ENCODE data around the gene ARMH1. TPM values are rescaled to one million over a fixed set of nuclear protein-coding genes. Genes with fewer than 3 reads are reported as not detected.

The ARMH1 gene
- total RNA-seq: 1 to 10 TPM; 1.1 to 2.3 TPM
- long read RNA-seq, partial matches to known transcripts: 0 of 1 reads
- long read RNA-seq, other reads (novel, unspliced or antisense): 1 of 1 reads

DNA sequence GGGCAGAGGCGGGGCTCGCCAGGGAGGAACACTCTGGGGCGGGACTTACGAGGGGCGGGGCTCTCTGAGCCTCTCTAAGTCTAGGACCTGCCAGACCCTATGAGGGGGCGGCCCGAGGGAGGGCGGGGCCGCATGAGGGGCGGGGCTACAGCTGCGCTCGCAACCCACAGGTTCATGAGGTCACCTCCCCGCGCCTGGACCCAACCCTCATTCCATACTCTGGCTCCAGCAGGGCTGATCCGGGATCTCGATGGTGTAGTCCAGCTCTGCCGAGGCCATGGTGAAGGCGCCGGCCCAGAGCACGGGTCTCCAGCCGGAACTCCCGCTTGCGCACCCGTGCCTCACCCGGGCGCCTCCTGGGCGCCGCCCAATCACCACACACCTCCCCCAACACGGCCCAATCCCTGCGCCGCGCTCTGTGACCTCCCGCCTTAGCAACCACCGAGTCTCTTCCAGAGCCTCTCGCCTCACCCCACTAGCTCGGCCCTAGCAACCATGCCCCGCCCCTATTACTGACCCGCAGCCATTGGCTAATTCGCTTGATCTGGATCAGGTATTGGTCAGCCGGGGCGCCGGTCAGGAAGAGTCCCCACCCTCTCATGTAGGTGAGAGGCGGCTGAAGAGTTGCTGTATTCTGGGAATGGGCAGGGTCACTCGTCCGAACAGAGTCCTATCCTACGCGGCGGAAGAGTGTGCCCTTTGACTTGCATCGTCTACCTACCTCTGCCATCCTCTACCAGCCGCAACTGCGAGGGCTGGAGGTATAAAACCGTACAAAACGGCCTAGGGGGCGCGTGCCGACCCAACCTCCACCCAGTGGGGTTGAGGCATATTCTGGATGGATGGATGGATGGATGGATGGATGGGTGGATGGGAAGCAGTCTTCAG, at the start of gene ARMH1, which contains the start of gene TMEM53:
ARMH1 (plus strand) TSS at position 602 of the 888 bp plus-strand sequence. CDS start 14,984 bp downstream, outside the sequence.
TMEM53 (minus strand) TSS at position 369 of the 888 bp plus-strand sequence; CDS start at position 279, 90 bp downstream.
- DNase-seq (peak; percentile 99 to 100), ATAC-seq (peak; percentile 86)
- intact Hi-C loops (cut with DNase I, micrococcal nuclease): no loop called here

DNA sequence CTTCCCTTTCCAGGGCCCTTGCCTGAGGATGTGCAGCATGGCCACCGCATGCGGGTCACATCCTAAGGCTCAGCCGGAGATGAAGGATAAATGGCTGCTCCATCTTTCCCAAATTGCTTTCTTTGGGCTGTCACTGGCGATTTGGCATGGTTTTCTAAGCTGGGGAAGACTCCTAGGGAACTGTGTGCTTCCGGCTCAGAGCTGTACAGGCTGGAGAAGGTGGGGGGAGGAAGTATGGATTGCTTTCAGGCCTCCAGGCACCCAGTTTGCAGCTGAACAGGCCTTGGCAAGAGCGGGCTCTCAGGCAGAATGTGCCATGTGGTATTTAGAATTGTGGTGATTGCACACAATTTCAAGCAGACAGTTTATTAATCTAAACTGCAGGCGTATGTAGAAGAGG, 49.2 kb upstream of the ARMH1 start:
- no peak for DNase-seq
- intact Hi-C loops (cut with DNase I, micrococcal nuclease): no loop called here

DNA sequence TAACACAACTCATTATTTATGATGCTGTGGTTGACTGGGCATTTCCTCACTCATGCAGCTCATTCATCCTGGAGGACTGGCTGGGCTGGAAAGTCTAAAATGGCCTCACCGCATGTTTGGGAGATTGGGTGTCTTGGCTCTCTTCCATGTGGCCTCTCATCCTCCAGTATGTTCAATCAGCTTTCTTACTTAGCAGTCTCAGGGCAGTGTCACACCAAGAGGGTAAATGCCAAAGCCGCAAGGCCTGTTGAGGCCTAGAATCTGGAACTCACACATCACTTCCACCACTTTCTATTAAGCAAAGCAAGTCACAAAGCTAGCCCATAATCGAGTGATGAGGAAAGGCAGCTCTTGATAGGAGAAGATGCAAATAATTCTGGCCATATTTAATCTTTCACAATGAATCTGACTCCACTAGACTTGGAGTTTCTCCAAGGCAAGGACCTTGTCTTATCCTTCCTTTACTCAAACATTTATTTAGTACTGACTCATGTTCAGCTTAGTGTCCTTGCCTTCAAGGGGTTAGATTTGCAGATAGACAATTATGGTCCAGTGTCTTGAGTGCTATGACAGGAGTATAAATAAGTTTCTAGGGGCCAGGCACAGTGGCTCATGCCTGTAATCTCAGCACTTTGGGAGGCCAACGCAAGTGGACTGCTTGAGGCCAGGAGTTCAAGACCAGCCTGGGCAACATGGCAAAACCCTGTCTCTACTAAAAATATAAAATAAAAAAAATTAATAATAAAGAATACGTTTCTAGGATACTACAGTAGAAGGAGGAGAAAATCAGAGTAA, 45.4 kb upstream of the ARMH1 start:
- DNase-seq: no peak
- ATAC-seq: no peak
- intact Hi-C loops (cut with DNase I, micrococcal nuclease): no loop called here

More for the DNA sequence above, 49.2 kb upstream of the ARMH1 start:
- ATAC-seq: no peak

DNA sequence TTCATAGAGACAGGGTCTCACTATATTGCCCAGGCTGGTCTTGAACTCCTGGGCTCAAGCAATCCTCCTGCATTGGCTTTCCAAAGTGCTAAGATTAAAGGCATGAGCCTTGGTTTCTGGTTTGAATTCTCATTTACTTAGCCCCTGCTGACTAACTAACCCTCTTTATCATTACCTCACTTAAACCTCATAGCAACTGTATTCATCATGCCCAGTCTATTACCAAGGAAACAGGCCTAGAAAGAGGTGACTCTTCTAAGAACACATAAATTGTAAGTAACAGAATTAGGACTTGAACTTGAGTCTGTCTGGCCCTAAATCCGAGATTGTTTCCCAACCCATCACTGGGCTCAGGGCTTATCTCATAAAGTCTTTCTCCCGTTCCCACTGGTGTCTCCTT, 44.4 kb upstream of the ARMH1 start:
- intact Hi-C loops (cut with DNase I, micrococcal nuclease): no loop called here
- ATAC-seq (no peak), DNase-seq (no peak)

DNA sequence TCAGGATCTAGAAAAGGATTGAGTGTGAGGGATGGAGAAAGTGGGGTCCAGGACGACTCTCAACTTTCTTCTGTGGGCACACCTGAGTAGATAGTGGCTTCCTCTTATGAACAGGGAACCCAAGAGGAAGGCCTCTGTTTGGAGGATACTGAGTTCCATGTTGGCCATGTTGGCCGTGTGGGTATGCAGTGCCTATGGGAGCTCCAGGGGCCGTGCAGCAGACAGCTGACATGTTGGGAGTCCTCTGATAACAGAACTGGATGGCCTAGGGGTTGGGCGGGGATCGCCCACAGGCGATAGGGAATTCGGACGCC, 43.2 kb upstream of the ARMH1 start:
- DNase-seq: no peak
- peak; percentile 31 for ATAC-seq
- intact Hi-C loops (cut with DNase I, micrococcal nuclease): no loop called here

DNA sequence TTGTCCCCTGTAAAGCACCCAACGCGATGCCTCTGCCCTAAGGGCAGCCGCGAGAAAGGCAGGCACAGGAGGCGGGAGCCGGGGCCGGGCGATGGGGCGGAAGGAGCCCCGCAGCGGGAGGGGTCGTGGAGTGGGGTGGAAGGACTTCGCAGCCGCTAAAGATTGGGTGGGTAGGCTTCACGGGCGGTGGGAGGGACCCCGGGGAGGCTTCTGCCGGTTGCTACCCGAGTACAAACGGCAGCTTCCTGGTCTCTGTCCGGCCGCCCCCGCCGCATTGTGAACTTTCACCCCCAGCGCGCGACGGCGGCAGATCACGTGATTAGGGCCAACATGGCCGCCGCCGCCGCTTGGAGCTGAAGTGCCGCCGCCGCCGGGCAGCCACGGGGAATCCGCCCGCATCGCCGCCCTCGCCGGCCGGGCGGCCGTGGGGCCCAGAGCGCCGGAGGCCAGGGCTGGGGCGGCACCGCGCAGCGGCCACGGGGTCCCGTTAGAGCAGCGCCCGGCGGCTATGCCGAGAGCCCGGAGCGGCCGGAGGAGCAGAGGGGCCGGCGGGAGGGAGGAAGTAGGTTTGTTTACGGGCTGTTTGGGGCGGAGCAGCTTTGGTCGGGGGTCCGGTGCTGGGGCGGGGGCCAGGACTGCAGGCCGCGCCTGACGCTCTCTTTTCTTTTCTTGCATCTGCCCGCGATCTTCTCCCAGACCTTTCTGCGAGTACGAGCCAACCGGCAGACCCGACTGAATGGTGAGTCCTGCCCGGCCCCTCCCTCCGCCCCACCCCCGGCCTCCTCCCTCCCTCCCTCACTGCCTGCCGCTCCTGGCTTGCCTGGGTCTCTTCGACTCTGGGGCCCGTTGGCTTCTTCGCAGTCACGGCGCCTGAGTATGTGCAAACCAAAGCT, 42.6 kb upstream of the ARMH1 start:
- intact Hi-C loops (cut with DNase I, micrococcal nuclease): no loop called here
- DNase-seq: peak; percentile 87 to 95
- ATAC-seq: peak; percentile 85

DNA sequence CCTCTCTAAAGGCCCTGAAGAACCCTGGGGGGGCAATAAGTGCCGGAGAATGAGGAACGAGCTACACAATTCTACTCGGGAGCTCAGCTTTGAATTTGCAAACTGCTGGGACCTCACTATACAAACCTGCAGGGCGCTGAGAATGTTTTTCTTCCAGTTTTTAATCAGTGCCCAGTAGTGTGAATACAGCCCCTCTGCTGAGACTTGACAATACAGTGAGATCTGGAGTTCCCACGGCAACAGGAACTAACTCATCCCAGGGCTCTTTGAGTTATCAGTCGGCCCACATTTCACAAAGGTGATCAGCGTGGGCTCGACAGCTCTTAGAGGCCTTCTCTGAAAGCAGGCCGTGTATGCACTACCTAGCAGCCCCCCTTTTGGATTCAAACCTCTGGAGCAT, 41.9 kb upstream of the ARMH1 start:
- ATAC-seq (peak; percentile 3), DNase-seq (no peak)
- intact Hi-C loops (cut with DNase I, micrococcal nuclease): no loop called here

DNA sequence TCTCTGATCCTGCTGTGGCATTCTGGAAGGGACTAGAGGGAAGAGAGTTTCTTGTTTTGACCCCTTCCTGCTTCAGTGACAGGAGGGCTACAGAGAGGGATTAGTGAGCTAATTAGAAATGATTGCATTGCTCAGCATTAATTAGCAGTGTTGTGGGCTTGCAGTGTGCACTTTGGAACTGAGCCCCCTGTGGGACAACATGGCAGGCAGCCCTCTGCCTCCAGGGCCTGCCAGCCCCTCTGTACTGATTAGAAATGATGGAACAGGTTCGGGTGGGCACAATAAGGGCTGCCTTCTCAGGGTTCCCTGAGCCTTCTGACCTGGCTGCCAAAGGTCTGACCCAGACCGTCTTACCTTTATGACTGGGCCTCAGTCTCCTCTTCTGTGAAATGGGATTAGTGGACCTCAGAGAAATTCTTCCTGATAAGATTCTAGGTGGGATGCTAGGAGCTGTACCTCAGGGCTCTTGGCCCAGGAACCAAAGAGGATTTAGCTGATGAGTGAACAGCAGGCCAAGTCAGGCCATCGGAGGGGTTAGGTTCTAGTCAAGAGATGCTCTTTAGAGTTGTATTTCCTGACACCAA, 39.8 kb upstream of the ARMH1 start:
- DNase-seq (no peak), ATAC-seq (no peak)
- intact Hi-C loops (cut with DNase I, micrococcal nuclease): no loop called here

DNA sequence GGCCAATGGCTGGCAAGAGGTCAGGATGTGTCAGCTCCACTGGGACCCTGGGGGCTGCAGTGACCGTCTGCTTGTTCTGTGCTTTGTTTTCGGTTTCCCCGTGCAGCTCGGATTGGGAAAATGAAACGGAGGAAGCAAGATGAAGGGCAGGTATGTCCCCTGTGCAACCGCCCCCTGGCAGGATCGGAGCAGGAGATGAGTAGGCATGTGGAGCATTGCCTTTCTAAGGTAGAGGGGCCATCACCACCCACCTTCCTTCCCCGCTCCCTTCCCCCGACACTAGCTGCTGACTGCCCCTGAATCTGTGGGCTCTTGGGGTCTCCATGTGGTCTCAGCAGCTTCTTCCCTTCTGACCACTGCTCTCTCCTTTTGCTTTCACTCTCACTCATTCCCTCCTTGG, 39.1 kb upstream of the ARMH1 start:
- no peak for DNase-seq
- no peak for ATAC-seq
- intact Hi-C loops (cut with DNase I, micrococcal nuclease): no loop called here

DNA sequence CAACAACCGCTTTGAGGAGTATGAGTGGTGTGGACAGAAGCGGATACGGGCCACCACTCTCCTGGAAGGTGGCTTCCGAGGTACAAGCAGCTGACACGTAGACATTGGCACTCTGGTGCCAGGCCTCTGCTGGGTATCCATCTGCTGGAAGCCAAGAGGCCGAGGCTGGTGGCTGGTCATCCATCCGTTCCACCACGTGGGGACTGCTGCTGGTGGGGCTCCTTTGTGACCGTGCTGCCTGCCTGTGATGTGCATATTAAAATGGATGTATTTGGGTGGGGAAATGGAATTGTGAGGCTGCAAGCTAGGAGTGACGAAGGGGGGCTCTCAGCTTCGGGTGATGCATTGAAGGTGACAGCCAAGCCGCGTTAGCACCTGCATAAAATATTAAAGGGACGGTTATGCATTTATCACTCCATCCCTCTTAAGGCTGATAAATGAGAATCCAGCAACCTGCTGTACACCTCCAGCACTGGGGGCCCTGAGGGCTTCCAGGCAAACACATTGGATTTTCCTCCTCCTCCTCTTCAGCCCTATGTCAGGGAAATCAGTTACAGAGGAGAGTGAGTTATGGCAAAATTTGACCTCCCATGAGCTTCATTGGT, 38.3 kb upstream of the ARMH1 start:
- DNase-seq: no peak
- no peak for ATAC-seq
- intact Hi-C loops (cut with DNase I, micrococcal nuclease): no loop called here

DNA sequence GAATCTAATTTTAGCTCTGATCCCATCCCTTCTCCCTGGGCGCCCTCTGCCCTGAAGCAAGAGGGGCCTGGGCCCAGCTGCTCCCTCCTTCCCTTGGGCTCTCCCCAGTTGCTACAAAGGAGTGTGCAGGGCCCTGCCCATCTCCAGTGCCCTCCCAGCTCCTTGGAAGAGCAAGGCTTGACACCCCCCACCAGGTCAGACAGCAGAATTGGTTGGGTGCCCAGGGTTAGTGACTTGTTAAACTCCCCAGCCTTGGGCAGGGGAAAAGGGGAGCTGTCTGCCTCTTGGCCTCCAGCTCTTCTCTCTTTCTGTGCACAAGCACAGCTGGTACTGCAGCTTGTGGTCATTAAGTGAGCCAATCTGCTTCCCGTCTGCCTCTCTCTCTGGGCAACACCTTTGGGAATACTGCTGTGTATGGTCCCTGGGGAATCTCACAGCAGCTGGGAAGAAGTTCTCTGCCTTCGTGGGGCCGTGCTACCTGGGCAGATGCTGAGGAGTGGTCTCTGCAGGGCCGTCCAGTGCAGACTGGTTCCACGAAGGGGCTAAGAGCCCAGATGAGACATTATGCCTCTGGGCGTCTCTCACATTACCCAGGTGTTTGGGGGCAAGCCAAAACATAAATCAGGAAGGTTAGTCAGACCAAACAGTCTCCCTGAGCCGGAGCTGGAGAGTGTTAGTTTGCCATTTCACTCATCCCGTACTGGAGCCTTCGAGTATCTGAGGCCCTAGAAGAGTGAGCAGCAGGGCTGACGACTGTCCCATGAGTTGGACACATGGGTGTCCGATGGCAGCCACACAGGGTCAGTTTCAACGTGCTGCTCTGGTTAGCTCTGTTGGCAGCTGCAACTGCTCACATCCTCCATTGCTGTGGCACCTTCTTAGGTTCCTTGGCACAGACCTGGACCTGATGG, 37.6 kb upstream of the ARMH1 start:
- intact Hi-C loops (cut with DNase I, micrococcal nuclease): no loop called here
- no peak for DNase-seq
- no peak for ATAC-seq

DNA sequence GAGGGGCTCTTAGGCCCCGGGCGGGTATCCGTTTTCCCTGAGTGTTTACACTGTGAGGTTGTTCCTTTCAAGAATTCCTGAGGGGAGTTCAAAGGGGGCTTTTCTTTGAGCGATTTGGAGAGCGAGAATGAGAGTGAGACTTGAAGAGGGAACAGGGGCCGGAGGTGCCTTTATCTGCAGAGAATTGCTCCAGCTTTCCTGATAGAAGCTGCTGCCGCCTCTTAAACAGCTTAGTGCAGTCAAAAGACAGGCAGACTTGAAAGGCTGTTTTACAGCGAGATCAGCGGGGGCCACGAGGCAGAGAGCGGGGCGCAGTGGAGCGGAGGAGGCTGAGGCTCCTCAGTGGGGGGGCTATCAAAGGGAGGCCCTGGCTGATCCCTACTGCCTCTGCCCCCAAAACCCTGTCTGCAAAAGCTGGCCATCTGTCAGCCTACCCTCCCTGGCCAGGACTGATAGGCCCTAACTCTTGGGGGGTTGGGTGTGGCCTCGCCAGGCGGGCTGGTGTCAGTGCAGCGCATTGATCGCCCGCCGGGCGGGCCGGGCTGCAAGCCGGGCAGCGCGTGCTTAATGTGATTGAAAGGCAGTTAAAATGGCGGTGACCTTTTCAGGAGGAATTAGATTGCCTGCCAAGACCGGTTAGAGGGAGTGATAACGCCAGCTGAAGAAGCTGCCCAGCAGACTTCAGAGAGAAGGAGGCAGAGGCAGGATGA, 36.7 kb upstream of the ARMH1 start:
- DNase-seq: no peak
- ATAC-seq: no peak
- intact Hi-C loops (cut with DNase I, micrococcal nuclease): no loop called here

DNA sequence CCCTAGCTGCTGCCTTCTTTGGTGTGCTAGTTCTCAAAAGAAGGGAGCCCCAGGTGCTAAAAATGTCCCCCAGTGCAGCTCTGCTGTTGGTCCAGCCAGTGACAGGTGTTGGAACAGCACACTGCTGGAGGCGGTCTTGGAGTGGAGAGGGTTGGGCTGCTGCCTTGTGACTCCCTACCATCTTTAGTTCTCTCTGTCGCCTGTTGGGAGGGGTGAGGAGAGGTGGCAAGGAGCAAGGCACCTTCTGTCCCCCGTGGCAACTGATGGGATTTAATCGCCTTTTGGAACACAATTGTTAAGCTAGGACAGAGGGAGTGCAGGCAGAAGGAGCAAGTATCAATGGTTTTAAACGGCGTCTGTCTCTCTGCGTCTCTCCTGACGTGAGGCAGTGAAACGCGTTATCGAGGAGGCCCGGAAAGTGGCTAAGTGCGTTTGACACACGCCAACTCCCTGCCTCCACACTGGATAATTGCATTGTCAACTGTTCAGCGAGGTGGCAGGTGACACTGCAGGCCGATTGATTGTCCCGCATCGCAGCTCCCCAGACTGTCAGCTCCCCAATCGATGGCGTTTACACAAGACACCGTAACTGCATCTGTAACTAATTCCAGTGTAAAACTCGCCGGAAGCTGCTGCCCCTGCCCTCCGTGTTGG, 34.2 kb upstream of the ARMH1 start:
- DNase-seq: no peak
- no peak for ATAC-seq

DNA sequence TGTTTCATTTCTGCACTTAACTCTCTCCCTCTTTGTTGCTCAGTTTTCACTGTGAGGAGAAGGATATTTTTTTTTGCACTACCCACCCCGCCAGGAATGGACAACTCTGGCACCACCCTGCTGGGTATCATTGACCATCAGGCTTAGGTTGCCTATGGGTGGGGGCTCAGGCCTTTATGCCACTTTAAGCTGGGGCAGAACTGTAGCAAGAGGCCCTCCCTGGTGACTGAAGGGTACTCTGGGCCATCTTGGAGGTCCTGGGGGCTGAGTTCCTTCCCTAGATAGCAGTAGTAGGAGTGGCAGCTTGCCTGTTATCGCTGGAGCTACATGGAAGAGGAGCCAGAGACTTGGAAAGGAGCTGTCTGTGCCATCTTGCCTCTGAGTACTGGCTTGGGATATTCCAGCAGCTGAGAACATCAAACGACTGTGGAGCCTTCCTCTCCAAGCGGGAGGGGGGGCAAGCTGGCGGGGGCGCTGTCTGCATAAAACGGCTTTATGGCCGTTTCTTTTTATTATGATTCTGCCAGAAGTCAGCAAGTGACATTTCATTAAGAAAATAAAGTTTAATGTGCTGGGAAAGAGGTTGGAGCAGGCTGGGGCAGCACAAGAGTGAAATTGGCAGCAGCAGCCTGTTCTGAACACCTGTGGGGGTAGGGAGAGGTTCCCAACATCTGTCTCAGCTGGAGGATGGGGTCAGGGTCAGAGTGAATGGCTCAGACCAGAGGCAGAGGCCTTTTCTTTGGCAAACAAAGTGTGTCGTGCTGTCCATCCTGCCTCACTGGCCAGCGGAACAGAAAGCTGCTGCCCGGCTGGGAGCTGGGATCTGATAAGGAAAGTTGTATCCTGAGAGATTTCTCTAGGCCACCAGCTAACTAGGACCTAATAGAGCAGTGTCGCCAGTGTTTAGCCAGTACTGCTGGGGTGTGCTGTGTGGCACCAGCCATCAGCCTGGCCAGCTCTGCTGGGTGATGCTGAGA, 33.1 kb upstream of the ARMH1 start:
- no peak for DNase-seq
- intact Hi-C loops (cut with DNase I, micrococcal nuclease): no loop called here
- no peak for ATAC-seq

More for the DNA sequence above, 34.2 kb upstream of the ARMH1 start:
- intact Hi-C loops (cut with DNase I, micrococcal nuclease): no loop called here

DNA sequence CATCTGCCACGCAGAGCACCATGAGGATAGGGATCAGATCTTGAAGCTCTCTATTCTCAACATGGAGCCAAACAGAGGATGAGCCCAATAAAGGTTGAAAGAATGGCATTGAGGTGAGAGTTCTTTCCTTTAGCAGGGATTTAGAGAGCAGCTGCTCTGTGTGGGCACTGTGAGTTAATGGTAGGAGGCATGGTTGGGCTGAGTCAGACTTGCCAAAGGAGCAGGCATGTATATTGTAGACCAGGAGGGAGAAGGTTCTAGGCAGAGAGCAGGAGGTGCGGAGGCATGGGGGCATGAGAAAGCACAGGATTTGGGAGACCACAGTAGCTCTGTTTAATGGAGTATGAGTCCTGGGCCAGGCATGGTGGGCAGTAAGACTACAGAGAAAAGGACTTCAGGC, 32.3 kb upstream of the ARMH1 start:
- intact Hi-C loops (cut with DNase I, micrococcal nuclease): no loop called here
- ATAC-seq: no peak
- no peak for DNase-seq
